ENCODE results near the gene MEIS2.

MEIS2 gene

GRCh38 chr15:37044915-37045648 lies 55.3 kb downstream of the MEIS2 start:
- TF ChIP-seq, protein P1, sequence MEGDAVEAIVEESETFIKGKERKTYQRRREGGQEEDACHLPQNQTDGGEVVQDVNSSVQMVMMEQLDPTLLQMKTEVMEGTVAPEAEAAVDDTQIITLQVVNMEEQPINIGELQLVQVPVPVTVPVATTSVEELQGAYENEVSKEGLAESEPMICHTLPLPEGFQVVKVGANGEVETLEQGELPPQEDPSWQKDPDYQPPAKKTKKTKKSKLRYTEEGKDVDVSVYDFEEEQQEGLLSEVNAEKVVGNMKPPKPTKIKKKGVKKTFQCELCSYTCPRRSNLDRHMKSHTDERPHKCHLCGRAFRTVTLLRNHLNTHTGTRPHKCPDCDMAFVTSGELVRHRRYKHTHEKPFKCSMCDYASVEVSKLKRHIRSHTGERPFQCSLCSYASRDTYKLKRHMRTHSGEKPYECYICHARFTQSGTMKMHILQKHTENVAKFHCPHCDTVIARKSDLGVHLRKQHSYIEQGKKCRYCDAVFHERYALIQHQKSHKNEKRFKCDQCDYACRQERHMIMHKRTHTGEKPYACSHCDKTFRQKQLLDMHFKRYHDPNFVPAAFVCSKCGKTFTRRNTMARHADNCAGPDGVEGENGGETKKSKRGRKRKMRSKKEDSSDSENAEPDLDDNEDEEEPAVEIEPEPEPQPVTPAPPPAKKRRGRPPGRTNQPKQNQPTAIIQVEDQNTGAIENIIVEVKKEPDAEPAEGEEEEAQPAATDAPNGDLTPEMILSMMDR (IDR thresholded peaks at IDR 0.05; ENCODE audit: poor library complexity, severe bottlenecking): no peak
- no peak for ATAC-seq (ENCODE audit: low read depth)
- no peak overlapping the region for H3K4me3 ChIP-seq (ENCODE audit: severe bottlenecking)
- no peaks in the 10 kb centered on the region for H3K27me3 ChIP-seq (ENCODE audit: insufficient read depth, poor library complexity, severe bottlenecking)
- no peak overlapping the region for H3K27ac ChIP-seq (ENCODE audit: poor library complexity, severe bottlenecking)
- H3K36me3 ChIP-seq (ENCODE audit: low read depth): no peaks in the 10 kb centered on the region
- H3K4me1 ChIP-seq (ENCODE audit: insufficient read depth, poor library complexity, severe bottlenecking): peaks cover 7% of the 10 kb centered on the region
- H3K9me3 ChIP-seq (ENCODE audit: severe bottlenecking): no peaks in the 10 kb centered on the region
- no peak for DNase-seq (ENCODE audit: low spot score)

- TF ChIP-seq, protein P1 (IDR thresholded peaks at IDR 0.05; ENCODE audit: poor library complexity, severe bottlenecking): no peak
- H3K4me1 ChIP-seq (ENCODE audit: insufficient read depth, poor library complexity, severe bottlenecking): no peaks in the 10 kb centered on the region
Measured at GRCh38 chr15:37041836-37042235, 58.5 kb downstream of the MEIS2 start.

GRCh38 chr15:37041042-37041441 lies 59.3 kb downstream of the MEIS2 start:
- Histone ChIP-seq H3K4me1 (ENCODE audit: insufficient read depth, poor library complexity, severe bottlenecking) (no peaks in the 10 kb centered on the region), H3K36me3 (ENCODE audit: low read depth) (no peaks in the 10 kb centered on the region), H3K4me3 (ENCODE audit: severe bottlenecking) (no peak overlapping the region), H3K27me3 (ENCODE audit: insufficient read depth, poor library complexity, severe bottlenecking) (no peaks in the 10 kb centered on the region), H3K9me3 (ENCODE audit: severe bottlenecking) (no peaks in the 10 kb centered on the region), H3K27ac (ENCODE audit: poor library complexity, severe bottlenecking) (no peak overlapping the region)
- TF ChIP-seq, protein P1 (IDR thresholded peaks at IDR 0.05; ENCODE audit: poor library complexity, severe bottlenecking): no peak
- ATAC-seq (ENCODE audit: low read depth) (no peak), DNase-seq (ENCODE audit: low spot score) (no peak)

More at GRCh38 chr15:37041836-37042235, 58.5 kb downstream of the MEIS2 start:
- no peaks in the 10 kb centered on the region for H3K27me3 ChIP-seq (ENCODE audit: insufficient read depth, poor library complexity, severe bottlenecking)
- H3K36me3 ChIP-seq (ENCODE audit: low read depth): no peaks in the 10 kb centered on the region
- DNase-seq (ENCODE audit: low spot score): no peak
- no peaks in the 10 kb centered on the region for H3K9me3 ChIP-seq (ENCODE audit: severe bottlenecking)
- H3K4me3 ChIP-seq (ENCODE audit: severe bottlenecking): no peak overlapping the region
- ATAC-seq (ENCODE audit: low read depth): no peak
- H3K27ac ChIP-seq (ENCODE audit: poor library complexity, severe bottlenecking): no peak overlapping the region

- Histone ChIP-seq H3K27me3 (ENCODE audit: insufficient read depth, poor library complexity, severe bottlenecking) (no peaks in the 10 kb centered on the region), H3K4me3 (ENCODE audit: severe bottlenecking) (no peak overlapping the region), H3K4me1 (ENCODE audit: insufficient read depth, poor library complexity, severe bottlenecking) (no peaks in the 10 kb centered on the region), H3K27ac (ENCODE audit: poor library complexity, severe bottlenecking) (no peak overlapping the region), H3K36me3 (ENCODE audit: low read depth) (no peaks in the 10 kb centered on the region), H3K9me3 (ENCODE audit: severe bottlenecking) (no peaks in the 10 kb centered on the region)
- TF ChIP-seq, protein P1 (IDR thresholded peaks at IDR 0.05; ENCODE audit: poor library complexity, severe bottlenecking): no peak
- ATAC-seq (ENCODE audit: low read depth) (no peak), DNase-seq (ENCODE audit: low spot score) (no peak)
Measured at GRCh38 chr15:37040072-37040742, 60.1 kb downstream of the MEIS2 start.

DNA sequence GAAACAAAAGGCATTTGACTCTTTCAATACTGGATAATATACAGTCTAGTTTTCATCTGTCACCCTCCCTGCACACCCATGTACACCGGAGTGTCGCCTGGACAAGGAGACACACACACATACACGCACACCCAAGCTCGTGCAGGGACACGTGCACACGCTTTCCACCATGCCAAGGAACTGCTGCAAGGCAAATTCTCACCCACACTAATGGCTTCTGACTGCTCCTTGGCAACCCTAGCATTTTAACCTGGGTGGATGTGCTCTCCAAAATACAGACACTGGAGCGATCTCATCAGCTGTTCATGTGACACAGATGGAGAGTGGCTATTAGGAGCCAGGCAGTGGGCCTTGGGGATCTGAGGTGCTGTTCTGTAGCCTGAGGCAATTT lies 61.6 kb downstream of the MEIS2 start:
- TF ChIP-seq, protein P1 (IDR thresholded peaks at IDR 0.05; ENCODE audit: poor library complexity, severe bottlenecking): no peak
- no peaks in the 10 kb centered on the region for H3K4me1 ChIP-seq (ENCODE audit: insufficient read depth, poor library complexity, severe bottlenecking)
- ATAC-seq (ENCODE audit: low read depth) (no peak; the same call in 2 of the 3 replicates), DNase-seq (ENCODE audit: low spot score) (no peak)
- H3K27ac ChIP-seq (ENCODE audit: poor library complexity, severe bottlenecking): no peak overlapping the region
- H3K4me3 ChIP-seq (ENCODE audit: severe bottlenecking): no peak overlapping the region
- H3K9me3 ChIP-seq (ENCODE audit: severe bottlenecking): no peaks in the 10 kb centered on the region
- H3K36me3 ChIP-seq (ENCODE audit: low read depth): no peaks in the 10 kb centered on the region
- H3K27me3 ChIP-seq (ENCODE audit: insufficient read depth, poor library complexity, severe bottlenecking): no peaks in the 10 kb centered on the region

Data from RWPE2 (cell line).